H9 (cell line): ENCODE measurements around the gene SMIM15. TPM values are rescaled to one million over a fixed set of nuclear protein-coding genes. Genes with fewer than 3 reads are reported as not detected.

Source experiments
- DNase-seq: peaks from one replicate; pipeline ENCODE4 v3.0.0-alpha.2; 2017
- H2AFZ ChIP-seq: one replicate; pipeline ENCODE4 v1.6.1; 2013; ENCODE audit warnings: mild to moderate bottlenecking, low read length, control low read depth, moderate library complexity
- H2AK5ac ChIP-seq: 2 replicates; pipeline ENCODE4 v1.6.1; 2013; ENCODE audit warnings: low read length, control low read depth, mixed read lengths; ENCODE audit not compliant: insufficient read length
- H2BK120ac ChIP-seq: one replicate; pipeline ENCODE4 v1.6.1; 2013; ENCODE audit warnings: low read depth, mild to moderate bottlenecking, low read length, control low read depth, inconsistent platforms; ENCODE audit not compliant: poor library complexity, severe bottlenecking
- H2BK12ac ChIP-seq: 2 replicates; pipeline ENCODE4 v1.6.1; 2013; ENCODE audit warnings: low read length, control low read depth, mixed read lengths, low read depth; ENCODE audit not compliant: insufficient read length
- H2BK15ac ChIP-seq: 2 replicates; pipeline ENCODE4 v1.6.1; 2013; ENCODE audit warnings: low read depth, low read length, control low read depth
- H2BK20ac ChIP-seq: one replicate; pipeline ENCODE4 v1.6.1; 2013; ENCODE audit warnings: low read depth, mild to moderate bottlenecking, low read length, control low read depth, inconsistent platforms; ENCODE audit not compliant: poor library complexity, severe bottlenecking
- H2BK5ac ChIP-seq: 2 replicates; pipeline ENCODE4 v1.6.1; 2013; ENCODE audit warnings: low read length, control low read depth, mixed read lengths; ENCODE audit not compliant: insufficient read length
- H3K14ac ChIP-seq: 2 replicates; pipeline ENCODE4 v1.6.1; 2013; ENCODE audit warnings: low read length, control low read depth; ENCODE audit not compliant: insufficient read depth
- H3K18ac ChIP-seq: 2 replicates; pipeline ENCODE4 v1.6.1; 2013; ENCODE audit warnings: low read depth, mild to moderate bottlenecking, mixed read lengths, low read length, control low read depth; ENCODE audit not compliant: insufficient read length
- H3K23ac ChIP-seq: 2 replicates; pipeline ENCODE4 v1.6.1; 2013; ENCODE audit warnings: low read length, control low read depth, mixed read lengths, low read depth; ENCODE audit not compliant: insufficient read length
- H3K23me2 ChIP-seq: 2 replicates; pipeline ENCODE4 v1.6.1; 2013; ENCODE audit warnings: low read depth, mild to moderate bottlenecking, mixed read lengths, low read length, control low read depth; ENCODE audit not compliant: insufficient read length, poor library complexity, severe bottlenecking
- H3K27ac ChIP-seq: 2 replicates; pipeline ENCODE4 v1.5.1; 2013; ENCODE audit warnings: low read length, control low read depth, mixed read lengths, low read depth; ENCODE audit not compliant: insufficient read length
- H3K27me3 ChIP-seq: 2 replicates; pipeline ENCODE4 v1.6.1; 2013; ENCODE audit warnings: low read length, control low read depth, inconsistent platforms; ENCODE audit not compliant: insufficient read depth
- H3K4ac ChIP-seq: 2 replicates; pipeline ENCODE4 v1.6.1; 2013; ENCODE audit warnings: low read depth, mild to moderate bottlenecking, control low read depth, inconsistent platforms, low read length, moderate library complexity
- H3K4me1 ChIP-seq: 2 replicates; pipeline ENCODE4 v1.6.1; 2013; ENCODE audit warnings: low read length, control low read depth, inconsistent platforms; ENCODE audit not compliant: insufficient read depth
- H3K4me2 ChIP-seq: 2 replicates; pipeline ENCODE4 v1.6.1; 2013; ENCODE audit warnings: low read length, control low read depth, mixed read lengths; ENCODE audit not compliant: insufficient read length, insufficient read depth
- H3K56ac ChIP-seq: 2 replicates; pipeline ENCODE4 v1.6.1; 2013; ENCODE audit warnings: low read depth, mild to moderate bottlenecking, mixed read lengths, low read length, control low read depth; ENCODE audit not compliant: insufficient read length
- H3K79me1 ChIP-seq: 2 replicates; pipeline ENCODE4 v1.6.1; 2013; ENCODE audit warnings: low read depth, mild to moderate bottlenecking, moderate library complexity, low read length, control low read depth, inconsistent platforms; ENCODE audit not compliant: insufficient read depth, poor library complexity, severe bottlenecking
- H3K79me2 ChIP-seq: 2 replicates; pipeline ENCODE4 v1.6.1; 2013; ENCODE audit warnings: low read length, control low read depth, inconsistent platforms; ENCODE audit not compliant: insufficient read depth
- H3K9ac ChIP-seq: 2 replicates; pipeline ENCODE4 v1.6.1; 2013; ENCODE audit warnings: low read length, control low read depth, mixed read lengths; ENCODE audit not compliant: insufficient read length; ENCODE audit errors: extremely low read depth
- H3K9me3 ChIP-seq: one replicate; pipeline ENCODE4 v1.6.1; 2013; ENCODE audit warnings: low read depth, low read length, inconsistent platforms; ENCODE audit not compliant: control insufficient read depth
- H3T11ph ChIP-seq: one replicate; pipeline ENCODE4 v1.6.1; 2013; ENCODE audit warnings: mild to moderate bottlenecking, low read length, control low read depth, inconsistent platforms
- H4K20me1 ChIP-seq: one replicate; pipeline ENCODE4 v1.6.1; 2013; ENCODE audit not compliant: control insufficient read depth, insufficient read length, insufficient read depth
- H4K5ac ChIP-seq: 2 replicates; pipeline ENCODE4 v1.6.1; 2013; ENCODE audit warnings: low read depth, mild to moderate bottlenecking, mixed read lengths, low read length, control low read depth; ENCODE audit not compliant: insufficient read length
- H4K8ac ChIP-seq: replicated peaks from 2 replicates; pipeline ENCODE4 v1.6.1; 2013; ENCODE audit warnings: low read length, control low read depth, mixed read lengths, low read depth; ENCODE audit not compliant: insufficient read length
- H4K91ac ChIP-seq: 2 replicates; pipeline ENCODE4 v1.6.1; 2013; ENCODE audit warnings: low read depth, mild to moderate bottlenecking, moderate library complexity, mixed read lengths, low read length, control low read depth; ENCODE audit not compliant: insufficient read length
- H3K27ac Mint-ChIP-seq, 3 experiments: 2 replicates in 2 of 3; 3 replicates in 1 of 3; pipeline ENCODE4 v1.8.0; 2020 to 2021; ENCODE audit warnings: mixed read lengths in 3 of 3, mild to moderate bottlenecking in 1 of 3, moderate library complexity in 1 of 3
- H3K27me3 Mint-ChIP-seq: 2 replicates; pipeline ENCODE4 v1.8.0; 2021; ENCODE audit warnings: low read depth, mild to moderate bottlenecking, moderate library complexity, mixed read lengths
- H3K36me3 Mint-ChIP-seq, 3 experiments: 2 replicates in 2 of 3; 3 replicates in 1 of 3; pipeline ENCODE4 v1.8.0; 2020 to 2021; ENCODE audit warnings: low read depth in 3 of 3, mixed read lengths in 3 of 3; ENCODE audit not compliant: insufficient read depth in 1 of 3
- H3K4me1 Mint-ChIP-seq, 2 experiments: 2 replicates each; pipeline ENCODE4 v1.8.0; 2020; ENCODE audit warnings: mixed read lengths in 2 of 2
- H3K4me3 Mint-ChIP-seq, 2 experiments: 2 replicates in 1 of 2; 3 replicates in 1 of 2; pipeline ENCODE4 v1.8.0; 2020 to 2021; ENCODE audit warnings: mild to moderate bottlenecking in 2 of 2, mixed read lengths in 2 of 2, moderate library complexity in 1 of 2
- H3K9me3 Mint-ChIP-seq, 2 experiments: 2 replicates in 1 of 2; 3 replicates in 1 of 2; pipeline ENCODE4 v1.8.0; 2020; ENCODE audit warnings: mild to moderate bottlenecking in 2 of 2, mixed read lengths in 2 of 2, moderate library complexity in 1 of 2
- CTCF ChIP-seq: fragments of 200-600 bp; sonication (generic); conservative IDR thresholded peaks from 3 replicates; pipeline ENCODE4 v1.8.0; 2021; ENCODE audit warnings: antibody characterized with exemption, mild to moderate bottlenecking
- WGBS: extraction: QIAGEN DNeasy Blood & Tissue Kit; methylation state at CpG from one replicate; pipeline ENCODE4 v1.1.7; 2013; ENCODE audit warnings: missing lambda C conversion rate, low lambda C conversion rate, mixed read lengths; ENCODE audit not compliant: insufficient read length; ENCODE audit errors: extremely low coverage; 5-methylcytosine and 5-hydroxymethylcytosine counted together
- total RNA-seq: library from RNA; stranded (reverse); gene quantifications from 2 replicates; pipeline ENCODE4 v1.2.1, GENCODE V29; 2021

The SMIM15 gene
- total RNA-seq, 1 experiment from 2014 or later = 75.3 TPM

- Histone ChIP-seq H4K91ac (no peak overlapping the region), H3K23ac (no peak overlapping the region), H3K4ac (no peak overlapping the region), H2BK15ac (no peak overlapping the region), H4K8ac (no peak overlapping the region), H3K4me1 (no peaks in the 10 kb centered on the region), H3K9me3 (peaks cover 6% of the 10 kb centered on the region), H2BK20ac (no peak overlapping the region), H3K4me2 (no peak overlapping the region), H4K20me1 (no peaks in the 10 kb centered on the region), H3K27me3 (no peaks in the 10 kb centered on the region), H3K18ac (no peak overlapping the region), H3K79me1 (peaks cover 2% of the 10 kb centered on the region), H3K56ac (no peak overlapping the region), H2BK120ac (no peak overlapping the region), H3K27ac (no peak overlapping the region), H2AFZ (no peak overlapping the region), H2BK5ac (no peak overlapping the region), H4K5ac (no peak overlapping the region), H3K14ac (no peak overlapping the region), H2AK5ac (no peak overlapping the region), H3K23me2 (peaks cover 5% of the 10 kb centered on the region), H3T11ph (no peak overlapping the region), H2BK12ac (no peak overlapping the region), H3K79me2 (peaks cover 7% of the 10 kb centered on the region; the same call in 1 of the 2 replicates), H3K9ac (no peak overlapping the region)
- DNase-seq = no peak
- no peaks in the 10 kb centered on the region for H3K27me3 Mint-ChIP-seq
- TF ChIP-seq CTCF = no peak
- peaks cover 7 to 10% of the 10 kb centered on the region in 2 experiments; a peak in 4 of 5 replicates for H3K9me3 Mint-ChIP-seq
- 0 out of 5 replicates have a peak overlapping the region, but pooled peaks of 1 of the 2 experiments have one; percentile 17 for H3K4me3 Mint-ChIP-seq
- H3K27ac Mint-ChIP-seq = no peak overlapping the region
- H3K4me1 Mint-ChIP-seq = peaks cover 18 to 22% of the 10 kb centered on the region in 2 experiments
- WGBS = no CpG with 5 or more reads among the region's 4 CpGs
- peaks cover 27 to 54% (median 52%) of the 10 kb centered on the region in 3 experiments for H3K36me3 Mint-ChIP-seq
Observed at GRCh38 chr5:61159836-61160235, 2.4 kb downstream of the SMIM15 start.
